Hematopoietic multipotent progenitor cell treated with erythropoietin and hydrocortisone succinate and interleukin-3 and kit ligand, for 17 days (in vitro differentiated cells): ENCODE results near the gene UBE2M.
"Not testable (repeated sequence)": the region's sequence is repeated elsewhere in the genome, so short reads cannot be mapped to it uniquely, and the experiment has no call there.

Experiments used
- DNase-seq: peaks from one replicate; pipeline ENCODE4 v3.0.0-alpha.2; 2015; ENCODE audit warnings: low spot score

The UBE2M gene

GRCh38 chr19:58511353-58512208, 46.8 kb downstream of the UBE2M start, which contains the start of gene SLC27A5:
Gene SLC27A5 (minus strand): TSS chr19:58511992. CDS start chr19:58511955, 37 bp downstream.
- DNase-seq = no peak

DNA sequence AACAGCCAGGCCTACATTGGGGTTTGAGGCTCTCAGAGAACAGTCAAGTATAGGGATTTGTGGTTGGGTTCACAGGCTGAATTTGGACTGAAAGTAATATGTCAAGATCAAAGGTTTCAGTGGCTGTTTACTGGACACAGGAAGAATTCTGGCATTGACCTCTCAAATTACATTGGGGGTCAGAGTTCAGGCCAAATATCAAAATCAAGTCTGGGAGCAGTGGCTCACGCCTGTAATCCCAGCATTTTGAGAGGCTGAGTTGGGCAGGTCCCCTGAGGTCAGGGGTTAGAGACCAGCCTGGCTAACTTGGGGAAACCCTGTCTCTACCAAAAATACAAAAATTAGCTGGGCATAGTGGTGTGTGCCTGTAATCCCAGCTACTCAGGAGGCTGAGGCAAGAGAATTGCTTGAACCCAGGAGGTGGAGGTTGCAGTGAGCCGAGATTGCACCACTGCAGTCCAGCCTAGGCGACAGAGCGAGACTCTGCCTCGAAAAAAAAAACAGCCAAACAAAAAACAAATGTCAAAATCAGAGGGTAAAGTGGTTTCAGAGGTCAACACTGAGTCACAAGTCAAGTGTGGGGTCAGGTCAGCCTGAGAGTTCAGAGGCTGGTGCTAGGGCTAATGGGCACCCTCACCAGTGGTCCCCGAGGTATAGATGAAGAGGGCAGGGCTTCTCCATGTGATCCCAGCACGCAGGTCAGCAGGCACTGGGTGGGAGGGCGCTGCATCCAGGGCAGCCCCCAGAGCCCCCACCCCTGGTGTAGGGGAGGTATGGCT, 48.1 kb downstream of the UBE2M start:
- no peak for DNase-seq

- no peak for DNase-seq
Observed at GRCh38 chr19:58509731-58510083, 48.7 kb downstream of the UBE2M start.

DNA sequence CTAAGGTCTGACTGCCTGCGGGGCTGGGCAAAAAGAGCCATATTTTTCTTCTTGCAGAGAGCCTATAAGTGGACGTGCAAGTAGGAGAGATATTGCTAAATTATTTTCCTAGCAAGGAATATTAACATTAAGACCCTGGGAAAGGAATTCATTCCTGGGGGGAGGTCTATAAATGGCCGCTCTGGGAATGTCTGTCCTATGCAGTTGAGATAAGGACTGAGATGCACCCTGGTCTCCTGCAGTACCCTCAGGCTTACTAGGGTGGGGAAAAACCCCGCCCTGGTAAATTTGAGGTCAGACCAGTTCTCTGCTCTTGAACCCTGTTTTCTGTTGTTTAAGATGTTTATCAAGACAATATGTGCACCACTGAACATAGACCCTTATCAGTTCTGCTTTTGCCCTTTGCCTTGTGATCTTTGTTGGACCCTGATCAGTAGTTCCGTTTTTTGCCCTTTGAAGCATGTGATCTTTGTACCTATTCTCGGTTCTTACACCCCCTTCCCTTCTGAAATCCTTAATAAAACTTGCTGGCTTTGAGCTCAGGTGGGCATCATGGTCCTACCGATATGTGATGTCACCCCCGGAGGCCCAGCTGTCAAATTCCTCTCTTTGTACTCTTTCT, 50.7 kb downstream of the UBE2M start:
- DNase-seq = not testable (repeated sequence)
